ENCODE results near the gene HTR3B.

Gene HTR3B

DNA sequence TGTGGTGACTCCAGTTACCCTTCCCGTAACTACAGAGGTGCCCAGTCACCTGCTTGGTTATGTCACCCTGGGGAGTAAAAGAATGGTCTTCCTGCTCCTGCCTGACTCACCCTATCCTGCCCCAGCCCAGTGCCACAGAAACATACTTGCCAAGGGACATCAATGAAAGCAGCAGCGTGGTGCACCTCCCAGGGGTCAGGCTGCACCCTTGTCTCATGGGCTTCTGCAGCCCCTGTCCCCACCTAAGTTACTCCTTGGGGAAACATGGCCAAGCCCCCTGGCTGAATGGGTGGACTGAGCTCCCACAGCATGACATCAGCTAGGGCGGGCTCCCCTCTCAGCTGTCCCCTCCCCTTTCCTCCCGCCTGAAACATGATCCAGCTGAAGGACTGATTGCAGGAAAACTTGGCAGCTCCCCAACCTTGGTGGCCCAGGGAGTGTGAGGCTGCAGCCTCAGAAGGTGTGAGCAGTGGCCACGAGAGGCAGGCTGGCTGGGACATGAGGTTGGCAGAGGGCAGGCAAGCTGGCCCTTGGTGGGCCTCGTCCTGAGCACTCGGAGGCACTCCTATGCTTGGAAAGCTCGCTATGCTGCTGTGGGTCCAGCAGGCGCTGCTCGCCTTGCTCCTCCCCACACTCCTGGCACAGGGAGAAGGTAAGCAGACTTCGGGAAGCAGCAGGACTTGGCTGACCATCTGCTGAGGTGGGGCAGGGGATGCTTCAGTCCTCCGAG is 70.3 kb downstream of the HTR3B start, which contains the start of gene HTR3A:
Gene HTR3A (plus strand): TSS at position 368 of the 730 bp plus-strand sequence. CDS start 218 bp downstream, at position 586.
- H3K4me3 ChIP-seq (replicated peaks in 1 of 2; ENCODE audit: low read depth in 2 of 2, low read length in 2 of 2) = no peak within 1 kb of the TSS
- TF ChIP-seq, protein P1, sequence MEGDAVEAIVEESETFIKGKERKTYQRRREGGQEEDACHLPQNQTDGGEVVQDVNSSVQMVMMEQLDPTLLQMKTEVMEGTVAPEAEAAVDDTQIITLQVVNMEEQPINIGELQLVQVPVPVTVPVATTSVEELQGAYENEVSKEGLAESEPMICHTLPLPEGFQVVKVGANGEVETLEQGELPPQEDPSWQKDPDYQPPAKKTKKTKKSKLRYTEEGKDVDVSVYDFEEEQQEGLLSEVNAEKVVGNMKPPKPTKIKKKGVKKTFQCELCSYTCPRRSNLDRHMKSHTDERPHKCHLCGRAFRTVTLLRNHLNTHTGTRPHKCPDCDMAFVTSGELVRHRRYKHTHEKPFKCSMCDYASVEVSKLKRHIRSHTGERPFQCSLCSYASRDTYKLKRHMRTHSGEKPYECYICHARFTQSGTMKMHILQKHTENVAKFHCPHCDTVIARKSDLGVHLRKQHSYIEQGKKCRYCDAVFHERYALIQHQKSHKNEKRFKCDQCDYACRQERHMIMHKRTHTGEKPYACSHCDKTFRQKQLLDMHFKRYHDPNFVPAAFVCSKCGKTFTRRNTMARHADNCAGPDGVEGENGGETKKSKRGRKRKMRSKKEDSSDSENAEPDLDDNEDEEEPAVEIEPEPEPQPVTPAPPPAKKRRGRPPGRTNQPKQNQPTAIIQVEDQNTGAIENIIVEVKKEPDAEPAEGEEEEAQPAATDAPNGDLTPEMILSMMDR (IDR thresholded peaks at IDR 0.05; ENCODE audit: low read depth, low read length) = no peak

DNA sequence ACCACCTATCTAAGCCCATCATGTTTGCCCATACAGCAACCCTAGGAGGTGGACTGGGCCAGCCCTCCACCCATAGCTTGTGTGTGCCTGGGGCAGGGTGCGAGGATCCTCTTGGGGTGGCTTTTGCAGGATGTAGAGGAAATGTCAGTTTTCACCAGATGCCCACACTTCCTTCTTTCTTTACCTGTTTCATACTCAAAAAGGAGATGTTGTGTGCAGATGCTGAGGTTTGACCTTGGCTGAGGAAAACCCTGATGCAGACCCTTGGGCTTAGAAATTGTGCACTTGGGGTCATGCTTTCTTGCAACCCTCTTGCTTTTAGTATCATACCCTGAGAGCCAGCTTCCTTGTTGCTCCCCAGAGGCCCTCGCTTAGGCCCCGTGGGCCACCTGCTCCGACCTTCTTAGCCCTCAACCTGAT is 72.5 kb downstream of the HTR3B start:
- H3K4me3 ChIP-seq (replicated peaks in 1 of 2; ENCODE audit: low read depth in 2 of 2, low read length in 2 of 2) = no peak overlapping the region
- no peak for DNase-seq (ENCODE audit: low read depth in 2 of 2)
- TF ChIP-seq, protein P1 (IDR thresholded peaks at IDR 0.05; ENCODE audit: low read depth, low read length) = no peak

More for the DNA sequence above, 70.3 kb downstream of the HTR3B start, which contains the start of gene HTR3A:
- peak in 1 of 2 donors; percentile 53 for DNase-seq (ENCODE audit: low read depth in 2 of 2)

DNA sequence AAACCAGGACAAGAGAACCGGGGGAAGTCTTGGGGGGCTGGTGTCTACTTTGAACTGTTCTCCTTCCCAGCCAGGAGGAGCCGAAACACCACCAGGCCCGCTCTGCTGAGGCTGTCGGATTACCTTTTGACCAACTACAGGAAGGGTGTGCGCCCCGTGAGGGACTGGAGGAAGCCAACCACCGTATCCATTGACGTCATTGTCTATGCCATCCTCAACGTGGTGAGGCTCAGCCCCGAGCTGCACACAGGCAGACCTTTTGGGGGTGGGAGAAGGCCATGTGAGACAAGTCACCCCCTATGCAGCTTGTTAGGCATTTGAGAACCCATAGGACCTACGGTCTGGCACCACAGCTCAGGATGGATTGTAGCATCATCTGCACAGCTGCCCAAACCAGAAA is 73.1 kb downstream of the HTR3B start:
- no peak for DNase-seq (ENCODE audit: low read depth in 2 of 2)
- TF ChIP-seq, protein P1 (IDR thresholded peaks at IDR 0.05; ENCODE audit: low read depth, low read length) = no peak
- no peak overlapping the region for H3K4me3 ChIP-seq (replicated peaks in 1 of 2; ENCODE audit: low read depth in 2 of 2, low read length in 2 of 2)

DNA sequence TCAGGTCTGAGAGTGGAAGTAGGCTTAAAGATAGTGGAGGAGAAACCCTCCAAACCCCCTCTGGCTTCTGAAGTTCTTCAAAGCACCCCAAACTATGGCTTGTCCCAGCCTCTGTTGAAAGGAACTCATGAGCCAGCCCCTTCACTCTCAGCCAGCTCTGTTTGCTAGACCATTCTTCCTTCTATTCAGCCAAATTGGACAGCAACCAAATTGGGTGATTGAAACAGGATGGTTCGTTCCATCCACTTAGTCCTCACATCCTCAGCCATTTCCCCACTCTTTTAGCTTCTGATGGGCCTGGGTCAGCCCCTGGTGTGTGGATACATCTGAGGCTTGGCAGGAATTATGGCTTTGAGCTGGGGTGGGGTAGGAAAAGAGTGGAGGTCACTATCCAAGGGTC is 74.8 kb downstream of the HTR3B start:
- no peak overlapping the region for H3K4me3 ChIP-seq (replicated peaks in 1 of 2; ENCODE audit: low read depth in 2 of 2, low read length in 2 of 2)
- TF ChIP-seq, protein P1 (IDR thresholded peaks at IDR 0.05; ENCODE audit: low read depth, low read length) = no peak
- DNase-seq (ENCODE audit: low read depth in 2 of 2) = no peak

DNA sequence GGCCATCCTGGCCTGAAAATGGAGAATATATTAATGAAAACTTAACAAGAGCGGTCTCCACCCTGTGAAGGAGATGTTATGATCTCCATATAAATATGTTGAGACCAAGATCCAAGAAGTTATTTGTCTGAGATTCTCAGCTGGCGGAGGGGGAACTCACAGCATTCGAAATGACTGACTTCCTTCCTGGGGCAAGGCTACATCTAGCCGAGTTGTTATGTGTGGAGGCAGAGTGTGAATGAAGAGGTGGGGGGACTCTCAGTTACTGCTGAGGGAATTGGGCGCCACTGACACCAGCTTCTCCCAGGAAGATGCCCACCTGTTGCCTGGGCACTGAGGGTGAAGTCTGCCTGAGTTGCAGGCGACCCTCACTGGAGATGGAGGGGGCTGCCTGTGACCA is 76.2 kb downstream of the HTR3B start:
- DNase-seq (ENCODE audit: low read depth in 2 of 2) = no peak
- TF ChIP-seq, protein P1 (IDR thresholded peaks at IDR 0.05; ENCODE audit: low read depth, low read length) = no peak
- H3K4me3 ChIP-seq (replicated peaks in 1 of 2; ENCODE audit: low read depth in 2 of 2, low read length in 2 of 2) = no peak overlapping the region

DNA sequence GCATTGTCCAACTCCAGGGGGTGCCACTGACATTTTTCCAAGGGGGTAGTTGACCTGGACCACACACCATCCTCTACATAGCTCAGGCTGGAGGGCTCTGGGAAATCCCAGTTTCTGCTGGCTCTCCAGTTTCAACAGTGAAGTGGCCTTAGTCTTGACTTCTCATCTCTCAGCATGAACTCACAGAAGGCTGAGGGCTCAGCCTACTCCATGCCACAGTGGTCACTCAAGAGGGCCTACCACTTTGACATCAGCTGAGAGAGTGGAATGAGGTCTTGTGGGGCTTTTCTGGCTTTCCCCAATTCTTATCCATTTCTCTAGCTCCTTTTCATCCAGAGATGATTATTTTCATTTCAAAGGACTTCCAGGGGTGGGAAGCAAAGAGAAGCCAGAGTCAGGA is 77.7 kb downstream of the HTR3B start:
- no peak overlapping the region for H3K4me3 ChIP-seq (replicated peaks in 1 of 2; ENCODE audit: low read depth in 2 of 2, low read length in 2 of 2)
- no peak for DNase-seq (ENCODE audit: low read depth in 2 of 2)
- TF ChIP-seq, protein P1 (IDR thresholded peaks at IDR 0.05; ENCODE audit: low read depth, low read length) = no peak
